AG04450 (cell line): ENCODE measurements around the gene TMPRSS11B. TPM values are rescaled to one million over a fixed set of nuclear protein-coding genes. Genes with fewer than 3 reads are reported as not detected.

Experiments used
- CTCF ChIA-PET: fragments of 300-600, 350-600 bp; formaldehyde crosslinking; extraction: SDS; loops from one replicate; lab custom pipeline; 2022; ENCODE audit warnings: antibody characterized with exemption, inconsistent platforms; lab: Charles Lee
- POLR2A ChIA-PET: fragments of 350-600 bp; formaldehyde crosslinking; extraction: SDS; loops from one replicate; lab custom pipeline; 2021; ENCODE audit warnings: antibody characterized with exemption, inconsistent platforms; lab: Yijun Ruan, JAX
- DNase-seq: peaks from one replicate; pipeline ENCODE4 v3.0.0-alpha.2; 2011; ENCODE audit warnings: low read depth, low spot score
- H3K27ac ChIP-seq: one replicate; pipeline ENCODE4 v1.5.1; 2012; ENCODE audit warnings: low read depth, low read length, control low read depth
- H3K27me3 ChIP-seq: one replicate; pipeline ENCODE4 v1.6.0; 2012; ENCODE audit warnings: low read length; ENCODE audit not compliant: control insufficient read depth, insufficient read depth
- H3K4me3 ChIP-seq: 2 replicates; pipeline ENCODE4 v1.5.1; 2011; ENCODE audit warnings: mild to moderate bottlenecking, low read depth, low read length, control low read depth
- H3K9me3 ChIP-seq: 2 replicates; pipeline ENCODE4 v1.5.1; 2012; ENCODE audit warnings: low read length; ENCODE audit not compliant: control insufficient read depth, insufficient read depth
- CTCF ChIP-seq: IDR thresholded peaks from 2 replicates; pipeline ENCODE4 v1.5.1; 2011; ENCODE audit warnings: low read depth, low read length, control low read depth, inconsistent platforms
- polyA plus RNA-seq: library from polyadenylated mRNA; depleted of rRNA; stranded (reverse); fragments of >200 nt; gene quantifications from 2 replicates; pipeline ENCODE4 v1.2.3, GENCODE V29; 2011

The TMPRSS11B gene
- polyA plus RNA-seq, 1 experiment: not detected

GRCh38 chr4:68257719-68258118 lies 12.2 kb upstream of the TMPRSS11B start:
- no peak for DNase-seq
- no peaks in the 10 kb centered on the region for H3K9me3 ChIP-seq
- CTCF ChIA-PET: interaction anchor here (1.3 to 2.2 kb wide), 2 partner anchors 14 to 118 kb away, joined by 5 to 8 read pairs; no protein-coding TSS in a partner anchor
- peaks cover 5% of the 10 kb centered on the region for H3K27me3 ChIP-seq
- H3K4me3 ChIP-seq: no peak overlapping the region
- no peak overlapping the region for H3K27ac ChIP-seq
- POLR2A ChIA-PET: no interaction called here
- TF ChIP-seq CTCF: no peak

GRCh38 chr4:68256284-68256683 lies 10.8 kb upstream of the TMPRSS11B start:
- Histone ChIP-seq H3K27ac (no peak overlapping the region), H3K4me3 (no peak overlapping the region), H3K27me3 (peaks cover 5% of the 10 kb centered on the region), H3K9me3 (no peaks in the 10 kb centered on the region)
- no peak for TF ChIP-seq CTCF
- no peak for DNase-seq
- ChIA-PET POLR2A (no interaction called here), CTCF (interaction anchor here (1.2 to 2.2 kb wide), 2 partner anchors 16 to 119 kb away, joined by 4 to 8 read pairs; no protein-coding TSS in a partner anchor)

- H3K27me3 ChIP-seq: no peaks in the 10 kb centered on the region
- POLR2A ChIA-PET: no interaction called here
- no peak for TF ChIP-seq CTCF
- CTCF ChIA-PET: no interaction called here
- DNase-seq: no peak
- no peak overlapping the region for H3K27ac ChIP-seq
- H3K9me3 ChIP-seq: no peaks in the 10 kb centered on the region
- no peak overlapping the region for H3K4me3 ChIP-seq
Observed at GRCh38 chr4:68250151-68250930, 4.8 kb upstream of the TMPRSS11B start.

- no peak for TF ChIP-seq CTCF
- POLR2A ChIA-PET: no interaction called here
- H3K9me3 ChIP-seq: no peaks in the 10 kb centered on the region
- H3K27me3 ChIP-seq: no peaks in the 10 kb centered on the region
- no peak for DNase-seq
- no peak overlapping the region for H3K27ac ChIP-seq
- CTCF ChIA-PET: no interaction called here
- H3K4me3 ChIP-seq: no peak overlapping the region
Observed at GRCh38 chr4:68249434-68249833, 3.9 kb upstream of the TMPRSS11B start.

- ChIA-PET CTCF (interaction anchor here (1.2 kb wide), 1 partner anchor 31 kb away, joined by 3 read pairs; no protein-coding TSS in a partner anchor), POLR2A (no interaction called here)
- Histone ChIP-seq H3K9me3 (no peaks in the 10 kb centered on the region), H3K27me3 (no peaks in the 10 kb centered on the region), H3K4me3 (no peak overlapping the region), H3K27ac (no peak overlapping the region)
- DNase-seq: no peak
- no peak for TF ChIP-seq CTCF
Observed at GRCh38 chr4:68240620-68241019, 4.9 kb downstream of the TMPRSS11B start.
